Globus pallidus (tissue), 1 donor: ENCODE results near the gene ANTXRL.
"Not testable (repeated sequence)": the region's sequence is repeated elsewhere in the genome, so short reads cannot be mapped to it uniquely, and the experiment has no call there.

ENCODE experiments used
- DNase-seq: peaks from one replicate; pipeline ENCODE4 v3.0.0-alpha.2; 2015; ENCODE audit warnings: low spot score

Gene ANTXRL

DNA sequence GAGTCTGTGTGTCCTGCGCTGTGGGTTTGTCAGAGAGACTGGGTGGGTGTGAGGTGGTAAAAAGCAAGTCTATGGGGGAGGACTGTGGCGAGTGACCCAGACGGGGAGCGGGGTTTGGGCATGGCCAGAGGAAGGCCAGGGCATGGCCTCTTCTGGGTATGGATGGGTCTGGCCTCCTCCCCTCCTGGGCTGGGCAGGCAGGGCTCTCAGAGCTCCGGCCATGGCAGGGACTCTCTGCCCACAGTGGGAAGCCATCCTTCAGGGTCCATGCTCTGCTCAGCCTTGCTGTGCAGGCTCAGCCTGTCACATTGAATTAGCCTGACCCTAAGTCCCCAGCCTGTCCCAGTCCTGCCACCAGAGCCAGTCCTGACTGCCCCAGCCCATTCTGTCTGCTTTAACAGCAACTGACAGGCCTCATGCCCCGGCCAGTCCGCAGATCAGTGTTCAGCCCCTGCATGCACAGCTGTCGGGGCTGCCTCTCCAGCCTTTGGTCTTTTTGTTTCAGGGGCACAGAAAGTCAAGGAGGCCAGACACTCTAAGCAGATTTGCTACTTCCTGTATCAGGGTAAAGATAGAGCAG is 7.9 kb downstream of the ANTXRL start:
- DNase-seq, result no peak

DNA sequence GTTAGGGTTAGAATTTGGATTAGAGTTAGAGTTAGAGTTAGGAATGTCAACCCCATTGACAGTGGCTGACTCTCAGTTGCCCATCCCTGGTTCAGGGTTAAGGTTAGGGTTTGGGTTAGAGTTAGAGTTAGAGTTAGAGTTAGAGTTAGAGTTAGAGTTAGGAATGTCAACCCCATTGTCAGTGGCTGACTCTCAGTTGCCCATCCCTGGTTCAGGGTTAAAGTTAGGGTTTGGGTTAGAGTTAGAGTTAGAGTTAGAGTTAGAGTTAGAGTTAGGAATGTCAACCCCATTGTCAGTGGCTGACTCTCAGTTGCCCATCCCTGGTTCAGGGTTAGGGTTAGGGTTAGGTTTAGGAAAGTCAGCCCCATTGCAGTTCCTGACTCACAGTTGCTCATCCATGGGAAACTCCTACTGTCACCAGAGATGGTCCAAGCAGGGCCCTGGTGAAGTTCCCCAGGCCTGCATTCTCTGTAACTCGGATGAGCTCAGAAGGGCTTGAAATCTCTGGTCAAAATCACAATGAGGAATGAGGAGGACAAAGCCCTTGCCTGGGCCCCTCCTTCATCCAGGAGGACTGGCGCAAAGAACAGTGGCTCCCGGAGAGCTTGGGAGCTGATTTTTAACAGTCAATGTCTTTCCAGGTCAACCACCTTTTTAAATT is 8.7 kb downstream of the ANTXRL start:
- not testable (repeated sequence) for DNase-seq

DNA sequence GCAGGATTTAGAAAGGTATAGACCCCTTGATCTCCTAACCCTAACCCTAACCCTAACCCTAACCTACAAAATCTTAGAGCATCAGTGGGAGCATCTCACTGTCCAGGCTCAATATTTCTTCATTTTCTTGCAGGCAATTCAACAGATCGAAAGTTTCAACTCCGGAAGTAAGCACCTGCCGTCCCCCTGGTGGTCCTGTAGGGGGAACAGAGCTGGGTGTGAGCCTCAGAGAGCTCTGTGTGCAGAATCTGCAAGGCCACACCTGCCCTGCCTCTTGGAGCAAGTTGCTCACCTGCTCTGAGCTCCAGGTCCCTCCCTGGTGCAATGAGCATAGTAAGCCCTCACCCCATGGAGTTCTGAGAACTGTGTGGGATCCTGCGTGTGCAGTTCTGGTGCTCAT is 9.3 kb downstream of the ANTXRL start:
- not testable (repeated sequence) for DNase-seq

DNA sequence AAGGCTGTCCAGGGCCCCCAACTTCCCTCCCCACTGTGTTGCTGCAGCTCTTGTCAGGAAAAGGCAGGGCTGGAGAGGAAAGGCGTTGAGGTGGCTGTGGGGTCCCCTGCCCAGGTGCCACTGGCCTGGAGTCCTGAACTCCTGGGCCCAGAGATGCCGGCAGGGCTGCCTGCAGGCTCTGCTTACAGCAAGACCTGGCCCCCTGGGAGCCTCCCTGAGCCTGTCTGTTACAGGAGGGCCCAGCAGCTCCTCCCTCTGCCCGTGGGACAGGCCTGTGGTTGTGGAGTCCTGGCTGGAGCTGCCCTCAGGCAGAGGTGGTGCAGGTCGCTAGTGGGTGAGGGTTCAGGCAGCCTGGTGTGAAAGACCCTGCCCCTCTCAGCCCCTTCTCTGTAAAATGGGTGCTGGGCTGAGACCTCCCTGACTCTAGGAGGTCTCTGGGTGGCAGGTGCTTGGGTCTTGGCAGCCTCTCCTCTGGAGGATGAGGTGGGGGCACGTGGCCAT is 9.9 kb downstream of the ANTXRL start:
- DNase-seq, result no peak

DNA sequence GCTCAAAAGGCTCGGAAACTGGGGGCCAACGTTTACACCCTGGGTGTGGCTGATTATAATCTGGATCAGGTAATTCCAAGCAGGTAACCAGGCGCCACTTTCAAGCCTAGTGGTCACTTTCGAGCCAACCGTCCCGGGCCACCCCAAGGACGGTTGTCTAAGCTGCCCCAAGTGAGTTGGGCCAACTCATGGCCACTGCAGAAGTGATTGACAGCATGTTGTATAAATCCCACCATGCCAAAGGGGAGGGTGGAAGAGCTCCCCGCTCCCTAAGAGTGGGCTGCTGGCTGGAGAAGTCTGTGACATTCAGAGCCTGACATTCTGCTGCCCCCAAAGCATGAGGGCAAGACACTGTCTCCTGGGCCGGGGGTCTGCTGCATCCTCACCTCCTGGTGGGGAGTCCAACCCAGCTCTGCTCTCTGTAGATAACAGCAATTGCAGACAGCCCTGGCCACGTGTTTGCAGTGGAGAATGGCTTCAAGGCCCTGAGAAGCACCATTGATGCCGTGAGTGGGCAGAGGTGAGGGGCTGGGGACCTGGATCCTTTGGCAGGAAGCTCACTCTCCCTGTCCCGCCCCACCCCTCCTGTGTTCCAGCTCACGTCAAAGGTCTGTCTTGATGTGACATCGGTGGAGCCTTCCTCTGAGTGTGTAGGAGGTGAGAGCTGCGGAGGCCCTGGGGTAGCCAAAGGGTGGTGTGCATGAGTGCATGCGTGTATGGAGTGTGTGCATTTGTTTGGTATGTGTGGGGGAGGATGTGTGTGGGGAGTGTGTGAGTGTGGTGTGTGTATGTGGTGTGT is 10.8 kb downstream of the ANTXRL start:
- DNase-seq, result no peak

DNA sequence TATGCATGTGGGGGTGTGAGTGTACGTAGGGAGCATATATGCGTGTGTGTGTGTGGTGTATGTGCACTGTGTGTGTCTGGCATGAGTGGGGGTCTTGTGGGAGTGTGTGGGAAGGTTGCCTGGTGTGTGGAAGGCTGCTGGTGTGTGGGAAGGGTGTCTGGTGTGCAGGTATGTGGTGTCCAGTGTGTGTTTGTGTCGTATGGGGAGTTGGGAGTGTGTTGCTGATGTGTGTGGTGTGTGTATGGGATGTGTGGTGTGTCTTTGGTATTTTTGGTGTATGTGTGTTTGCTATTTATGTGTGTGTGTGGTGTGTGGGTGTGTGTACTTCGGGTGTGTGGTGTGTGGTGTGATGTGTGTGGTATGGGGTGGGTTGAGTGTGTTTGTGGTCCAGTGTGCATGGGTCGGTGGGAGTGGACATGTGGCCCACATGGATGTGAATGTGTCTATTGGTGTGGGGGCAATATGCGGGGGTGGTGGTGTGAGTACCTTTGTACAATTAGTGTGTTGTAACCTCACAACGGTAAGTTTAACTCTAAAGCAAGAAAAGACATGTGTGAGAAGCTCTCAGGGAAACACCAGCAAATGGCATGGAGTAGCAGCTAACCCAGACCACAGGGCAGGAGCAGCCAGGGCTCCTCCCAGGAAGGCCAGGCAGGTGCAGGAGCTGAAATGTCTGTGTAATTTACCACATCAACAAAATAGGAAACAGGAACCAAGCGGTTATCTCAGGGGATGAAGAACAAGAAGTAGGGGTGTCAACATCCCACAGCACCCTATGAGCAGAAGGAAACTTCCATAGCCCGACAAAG is 11.9 kb downstream of the ANTXRL start:
- no peak for DNase-seq

DNA sequence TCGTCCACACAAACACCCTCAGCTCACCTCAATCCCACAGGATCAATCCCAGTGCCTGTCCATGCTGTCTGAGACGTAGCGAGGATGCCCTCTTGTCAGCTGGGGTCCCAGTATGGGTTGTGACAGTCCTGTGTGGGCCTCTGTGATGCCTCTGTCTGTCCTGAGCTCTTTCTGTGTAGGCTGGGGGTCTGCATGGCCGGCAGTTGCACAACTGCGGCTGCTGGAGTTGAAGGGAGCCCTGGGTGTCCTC is 12.4 kb downstream of the ANTXRL start:
- DNase-seq, result no peak

DNA sequence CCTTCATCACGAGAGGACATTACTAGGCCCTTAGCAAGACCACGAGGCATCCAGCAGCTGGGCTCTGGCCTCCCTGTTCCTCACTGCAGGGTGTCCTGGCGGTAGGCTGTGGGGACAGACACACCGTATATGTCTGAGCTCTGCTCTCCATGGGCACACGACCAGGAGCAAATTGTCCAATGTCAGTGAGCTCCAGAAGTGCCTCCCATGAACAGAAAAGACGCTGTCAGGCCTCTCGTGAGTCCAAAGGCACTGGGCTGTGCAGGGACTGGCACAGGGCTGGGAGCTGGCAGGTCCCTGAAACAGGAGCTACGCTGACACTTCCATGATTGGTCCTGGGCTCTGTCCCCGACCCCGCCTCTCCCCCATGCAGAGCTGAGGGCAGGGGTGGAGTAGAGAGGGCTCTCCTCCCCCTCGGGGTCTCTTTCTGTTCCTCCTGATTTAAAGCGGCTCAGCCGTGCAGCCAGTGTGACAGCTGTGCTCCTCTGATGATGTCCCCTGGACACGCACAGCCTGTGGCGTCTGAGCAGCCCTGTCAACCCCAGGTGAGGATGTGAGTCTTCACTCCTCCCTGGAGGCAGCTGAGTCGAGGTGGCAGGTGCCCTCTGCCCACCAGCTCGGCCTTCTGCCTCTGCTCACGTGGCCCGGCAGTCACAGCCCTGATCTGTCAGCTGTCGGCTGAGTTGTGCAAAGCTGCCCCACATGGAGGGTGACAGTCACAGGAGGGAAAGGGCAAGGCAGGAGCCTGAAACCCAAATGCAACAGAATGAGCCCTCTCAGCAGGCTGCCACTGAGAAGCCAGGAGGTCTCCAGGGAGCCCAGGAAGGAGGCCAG is 13.0 kb downstream of the ANTXRL start:
- no peak for DNase-seq

DNA sequence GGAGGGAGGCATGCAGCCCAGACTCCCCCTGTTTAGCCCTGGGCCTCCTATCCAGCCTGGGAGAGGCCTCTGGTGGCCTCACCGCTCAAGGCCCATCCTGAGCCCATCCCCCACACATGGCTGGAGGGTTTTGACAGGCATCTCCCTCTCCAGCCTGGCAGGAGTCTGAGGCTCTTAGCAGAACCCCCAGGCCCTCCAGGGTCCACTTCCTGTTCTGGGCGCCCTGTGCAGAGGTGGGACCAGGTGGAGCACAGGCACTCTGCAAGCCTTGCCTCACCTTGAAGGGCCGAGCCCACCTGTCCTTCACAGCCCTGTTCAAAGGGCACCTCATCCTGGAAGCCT is 13.5 kb downstream of the ANTXRL start:
- not testable (repeated sequence) for DNase-seq

DNA sequence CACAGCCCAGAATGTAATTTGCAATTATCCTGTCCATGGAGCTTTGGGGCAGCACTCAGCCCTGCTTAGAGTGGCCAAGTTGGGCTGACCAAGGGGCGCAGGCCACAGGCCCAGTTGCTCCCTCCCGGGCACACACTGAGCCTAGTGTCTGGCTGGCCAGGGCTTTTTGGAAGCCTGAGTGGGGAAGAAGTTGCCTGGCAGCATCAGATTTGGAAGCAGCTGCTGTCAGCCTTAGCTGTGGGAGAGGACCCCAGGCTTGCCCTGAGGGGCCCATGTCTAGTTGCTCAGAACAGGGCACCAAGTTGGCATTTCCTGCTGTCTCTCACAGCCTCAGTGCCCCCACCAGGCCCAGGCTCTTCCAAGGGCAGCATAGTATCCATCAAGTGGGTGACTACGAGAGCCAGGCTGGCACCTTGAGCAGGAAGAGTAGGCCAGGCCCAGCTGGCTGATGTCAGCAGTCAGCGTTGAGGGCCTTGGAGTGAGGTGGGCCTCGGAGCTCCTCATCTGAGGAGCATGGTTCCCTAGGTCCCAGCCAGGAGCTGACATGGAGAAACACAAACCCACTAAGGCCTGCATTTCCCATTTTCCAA is 14.4 kb downstream of the ANTXRL start:
- DNase-seq, result no peak

DNA sequence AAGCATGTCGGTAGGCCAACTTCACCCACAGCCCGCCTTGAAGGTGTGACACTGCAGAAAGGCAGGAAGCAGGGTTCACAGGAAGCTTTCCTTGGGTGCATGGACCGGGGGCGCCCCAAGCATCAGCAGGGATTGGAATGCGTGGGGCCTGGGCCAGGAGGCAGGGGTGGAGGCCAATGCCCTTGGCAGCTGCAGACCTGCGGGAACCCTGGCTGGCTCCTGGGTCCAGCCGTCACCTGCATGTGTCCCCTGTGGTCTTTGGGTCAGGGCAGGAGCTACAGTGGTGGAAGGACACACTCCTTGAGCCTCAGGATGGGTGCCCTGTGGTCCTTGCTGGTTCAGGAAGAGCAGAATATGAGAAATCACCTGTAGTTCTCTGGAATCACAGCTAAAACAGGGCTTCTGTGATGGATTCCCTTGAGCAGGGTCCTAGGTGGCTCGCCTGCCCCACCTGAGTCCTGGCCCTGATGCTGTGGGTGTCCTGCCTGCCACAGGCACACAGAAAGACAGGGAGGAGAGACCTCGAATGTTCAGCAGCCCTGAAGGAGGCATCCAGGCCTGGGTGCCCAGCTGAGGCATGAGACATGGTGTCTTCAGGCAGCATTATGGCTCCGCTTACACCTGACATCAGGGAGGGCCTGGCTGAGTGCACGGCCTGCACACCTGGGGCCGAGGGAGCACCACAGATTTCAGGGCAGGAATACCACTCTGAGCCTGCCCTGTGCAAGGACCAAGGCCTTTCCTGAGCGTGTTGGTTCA is 15.1 kb downstream of the ANTXRL start:
- no peak for DNase-seq

DNA sequence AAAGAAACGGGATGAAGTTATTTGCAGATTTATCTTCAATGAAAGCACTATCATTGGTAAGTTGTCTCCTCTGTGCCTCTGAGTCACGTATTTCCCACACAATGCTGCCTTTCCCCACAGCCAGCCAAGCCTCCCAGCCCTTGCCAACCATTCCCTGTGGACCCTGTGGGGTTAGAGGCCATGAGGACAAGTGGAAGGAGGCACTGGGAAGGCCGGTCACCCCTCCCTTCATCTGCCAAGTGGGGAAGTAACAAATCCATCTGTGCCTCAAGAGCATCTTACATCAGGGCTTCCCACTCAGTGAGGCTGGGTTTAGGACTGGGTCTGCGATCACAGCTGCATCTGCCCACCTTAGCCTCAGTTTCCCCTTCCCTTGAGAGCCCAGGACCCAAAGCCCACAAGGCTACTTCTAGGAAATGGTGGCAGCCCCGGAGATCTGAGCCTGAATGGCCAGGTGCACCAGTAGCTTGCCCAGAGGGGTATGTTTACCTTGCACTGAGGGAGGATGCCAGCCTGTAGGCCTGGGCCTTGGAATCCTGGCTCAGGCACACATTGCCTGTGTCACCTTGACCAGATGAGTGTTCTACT is 16.1 kb downstream of the ANTXRL start:
- not testable (repeated sequence) for DNase-seq

DNA sequence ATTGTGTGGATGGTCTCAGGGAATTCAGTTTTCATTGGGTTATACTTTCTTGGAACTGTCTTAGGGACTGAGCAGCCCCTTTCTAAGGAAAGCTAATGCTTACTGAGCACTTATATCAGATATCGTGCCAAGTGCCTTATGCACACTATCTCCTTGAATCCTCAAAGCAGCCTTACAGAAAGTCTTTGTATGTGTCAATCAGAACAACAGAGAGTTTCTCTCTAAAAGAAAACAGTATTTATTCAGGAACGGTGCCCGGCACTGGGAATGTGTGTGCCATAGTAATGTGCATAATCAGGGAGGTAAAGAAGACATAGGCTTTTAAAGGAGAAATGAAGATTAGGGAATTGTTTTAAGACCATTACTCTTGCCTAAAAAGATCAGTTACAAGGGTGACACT is 17.3 kb downstream of the ANTXRL start:
- no peak for DNase-seq

DNA sequence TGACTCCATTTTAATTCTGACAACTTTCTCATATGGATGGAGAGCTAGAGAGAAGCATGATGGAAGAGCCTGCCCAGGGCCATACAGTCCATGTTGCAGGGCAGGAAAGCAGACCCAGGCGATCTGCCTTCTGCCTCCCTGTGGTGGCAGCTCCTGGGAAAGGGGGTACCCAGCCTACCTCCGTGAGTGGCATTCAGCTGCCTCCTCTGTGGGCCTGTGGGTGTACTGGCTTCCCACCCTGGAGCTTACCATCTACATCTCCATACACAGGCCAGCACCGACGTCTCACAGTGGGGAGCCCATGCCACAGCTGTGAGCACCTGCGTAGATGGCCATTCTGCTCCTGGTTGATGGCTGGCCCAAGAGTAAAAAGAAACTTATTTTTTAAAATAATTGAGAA is 17.9 kb downstream of the ANTXRL start:
- DNase-seq, result not testable (repeated sequence)

DNA sequence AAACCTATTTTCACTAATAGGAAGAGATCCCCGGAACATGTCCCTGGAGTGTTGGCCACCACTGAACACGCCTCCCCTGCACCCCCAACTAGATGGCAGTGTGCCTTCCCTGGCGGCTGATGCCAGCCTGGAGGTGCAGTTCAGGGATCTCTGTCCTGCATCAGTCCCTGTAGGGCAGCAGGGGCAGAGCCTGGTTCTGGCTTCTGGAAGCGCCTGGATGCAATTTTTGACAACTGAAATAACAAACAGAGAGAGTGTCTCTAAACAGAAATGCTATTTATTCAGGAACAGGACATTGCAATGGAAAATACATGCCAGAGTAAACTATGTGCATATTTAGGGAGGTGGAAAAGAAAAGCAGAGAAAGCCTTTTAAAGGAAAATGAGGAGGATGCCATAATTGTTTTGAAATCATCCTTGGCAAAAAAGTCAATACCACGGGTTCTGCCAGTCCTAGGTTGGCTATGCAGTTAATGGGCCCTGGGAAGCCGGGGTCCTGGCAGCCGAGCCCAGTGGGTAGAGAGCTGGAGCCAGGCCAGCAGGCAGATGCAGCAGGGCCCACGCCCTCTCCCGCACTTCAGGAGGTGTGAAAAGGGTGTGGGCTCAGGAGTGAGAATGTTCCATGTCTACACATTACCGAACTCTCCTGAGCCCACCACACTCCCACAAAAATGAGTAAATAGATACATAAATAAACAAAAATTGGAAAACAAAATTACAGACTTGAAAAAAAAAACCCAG is 18.5 kb downstream of the ANTXRL start:
- no peak for DNase-seq

DNA sequence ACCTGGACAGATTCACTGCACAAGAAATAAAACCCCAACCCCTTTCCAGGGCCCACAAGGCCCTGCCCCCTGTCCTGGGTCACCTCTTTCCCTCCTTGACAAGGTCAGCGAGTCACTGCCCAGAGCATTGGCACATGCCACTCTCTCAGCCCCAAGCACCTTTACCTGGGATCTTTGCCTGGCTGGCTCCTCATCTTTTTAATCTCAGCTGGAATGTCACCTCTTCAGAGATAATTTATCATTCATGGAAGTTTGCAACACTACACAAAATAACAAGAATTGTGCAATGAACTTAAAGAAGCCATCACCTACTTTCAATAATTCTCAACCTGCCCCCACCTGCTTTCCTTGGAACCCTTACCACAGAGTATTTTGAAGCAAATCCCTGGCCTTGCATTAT is 19.2 kb downstream of the ANTXRL start:
- DNase-seq, result no peak

DNA sequence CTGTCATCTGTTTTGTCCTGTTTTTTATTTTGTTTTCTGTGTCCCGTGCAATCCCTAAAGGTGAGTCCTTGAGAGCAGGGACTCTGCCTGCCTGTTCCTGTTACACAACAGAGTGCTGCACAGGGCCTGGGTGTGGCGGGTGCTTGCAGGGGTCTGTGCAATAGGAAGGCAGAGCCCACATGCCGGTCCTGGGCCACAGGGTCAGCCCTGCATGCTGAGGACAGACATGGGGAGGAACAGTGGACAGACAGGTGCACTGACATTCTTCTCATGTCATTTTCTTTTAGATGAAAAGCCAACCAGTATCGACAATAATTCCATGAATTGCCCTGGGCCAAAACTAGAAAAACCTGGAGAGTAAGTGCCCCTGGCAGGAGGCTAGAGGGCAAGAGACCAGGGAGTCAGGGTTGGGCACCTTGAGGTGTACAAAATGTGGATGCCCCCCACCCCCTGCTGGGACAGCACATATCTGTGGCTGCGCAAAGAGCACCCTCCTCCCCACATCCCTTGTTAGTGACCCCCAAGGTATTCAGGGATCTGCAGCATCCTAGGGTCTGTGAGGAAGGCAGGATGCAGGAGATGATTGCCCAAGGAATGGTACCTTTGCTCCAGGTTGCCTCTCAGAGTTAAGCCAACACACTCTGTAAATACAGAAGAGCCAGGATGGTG is 19.9 kb downstream of the ANTXRL start:
- DNase-seq, result no peak

DNA sequence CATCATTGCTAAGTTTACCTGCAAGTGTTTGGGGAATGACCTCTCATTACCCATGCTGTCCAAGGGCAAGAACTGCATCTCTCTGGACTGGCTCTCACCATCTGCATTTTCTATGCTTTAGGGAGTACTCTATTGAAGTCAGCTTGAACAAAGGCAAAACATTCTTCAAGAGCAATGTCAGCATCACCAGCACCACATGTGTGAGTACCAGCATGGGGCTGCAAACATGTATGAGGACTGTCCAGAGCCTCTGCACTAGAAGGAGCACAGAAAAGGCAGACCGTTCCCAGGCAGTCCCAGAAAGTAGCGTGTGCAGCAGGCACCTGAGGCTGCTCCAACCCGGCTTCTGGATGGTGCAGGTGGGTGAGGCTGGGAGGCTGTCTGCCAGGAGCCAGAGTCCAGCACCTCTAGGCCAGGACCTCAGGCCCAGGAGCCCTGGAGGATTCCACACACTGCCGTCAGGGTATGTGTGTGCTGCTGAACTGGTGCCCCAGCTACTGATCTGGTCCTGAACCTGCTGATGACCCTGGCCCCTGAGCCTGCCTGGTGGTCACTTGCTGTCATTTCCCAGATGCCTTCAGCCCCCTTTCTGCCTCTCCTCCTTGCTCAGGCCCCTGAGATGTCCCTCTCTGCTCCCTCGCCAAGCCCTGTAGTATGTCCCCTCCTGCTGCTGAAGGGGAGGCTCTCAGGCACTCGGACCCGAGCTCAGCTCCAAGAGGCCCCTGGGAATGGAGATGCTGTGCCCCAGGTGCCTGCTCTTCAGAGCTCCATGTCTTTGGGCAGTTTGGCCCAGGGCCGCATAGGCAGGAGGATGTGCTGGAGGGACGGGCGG is 20.7 kb downstream of the ANTXRL start:
- DNase-seq, result no peak
